ENCODE results near the gene GADD45A.

GRCh38 chr1:67695963-67696362 lies 11.0 kb downstream of the GADD45A start:
- TF ChIP-seq, protein P1, sequence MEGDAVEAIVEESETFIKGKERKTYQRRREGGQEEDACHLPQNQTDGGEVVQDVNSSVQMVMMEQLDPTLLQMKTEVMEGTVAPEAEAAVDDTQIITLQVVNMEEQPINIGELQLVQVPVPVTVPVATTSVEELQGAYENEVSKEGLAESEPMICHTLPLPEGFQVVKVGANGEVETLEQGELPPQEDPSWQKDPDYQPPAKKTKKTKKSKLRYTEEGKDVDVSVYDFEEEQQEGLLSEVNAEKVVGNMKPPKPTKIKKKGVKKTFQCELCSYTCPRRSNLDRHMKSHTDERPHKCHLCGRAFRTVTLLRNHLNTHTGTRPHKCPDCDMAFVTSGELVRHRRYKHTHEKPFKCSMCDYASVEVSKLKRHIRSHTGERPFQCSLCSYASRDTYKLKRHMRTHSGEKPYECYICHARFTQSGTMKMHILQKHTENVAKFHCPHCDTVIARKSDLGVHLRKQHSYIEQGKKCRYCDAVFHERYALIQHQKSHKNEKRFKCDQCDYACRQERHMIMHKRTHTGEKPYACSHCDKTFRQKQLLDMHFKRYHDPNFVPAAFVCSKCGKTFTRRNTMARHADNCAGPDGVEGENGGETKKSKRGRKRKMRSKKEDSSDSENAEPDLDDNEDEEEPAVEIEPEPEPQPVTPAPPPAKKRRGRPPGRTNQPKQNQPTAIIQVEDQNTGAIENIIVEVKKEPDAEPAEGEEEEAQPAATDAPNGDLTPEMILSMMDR (conservative IDR thresholded peaks at IDR 0.05; ENCODE audit: low read depth, low read length) = no peak
- no peak for TF ChIP-seq EZH2phosphoT487 (IDR thresholded peaks at IDR 0.05; ENCODE audit: borderline replicate concordance, low read length)

Data from PC-3 (cell line).